Left renal pelvis (tissue), 4 donors: ENCODE results near the gene RUFY3. TPM values are rescaled to one million over a fixed set of nuclear protein-coding genes. Genes with fewer than 3 reads are reported as not detected.
"Not testable (repeated sequence)": the region's sequence is repeated elsewhere in the genome, so short reads cannot be mapped to it uniquely, and the experiment has no call there.

Experiments
- DNase-seq, 4 donors: peaks; one replicate each; pipeline ENCODE4 v3.0.0-alpha.2; 2013; ENCODE audit warnings: low read depth in 4 of 4, low spot score in 3 of 4
- polyA plus RNA-seq, 4 donors: library from polyadenylated mRNA; unstranded; fragments of 120-200 nt; gene quantifications; one replicate each; pipeline ENCODE4 v1.2.1, GENCODE V29; 2013; ENCODE audit not compliant: insufficient read length in 4 of 4

The RUFY3 gene
- polyA plus RNA-seq, 4 donors = 71.1 to 180 (median 99.9) TPM

DNA sequence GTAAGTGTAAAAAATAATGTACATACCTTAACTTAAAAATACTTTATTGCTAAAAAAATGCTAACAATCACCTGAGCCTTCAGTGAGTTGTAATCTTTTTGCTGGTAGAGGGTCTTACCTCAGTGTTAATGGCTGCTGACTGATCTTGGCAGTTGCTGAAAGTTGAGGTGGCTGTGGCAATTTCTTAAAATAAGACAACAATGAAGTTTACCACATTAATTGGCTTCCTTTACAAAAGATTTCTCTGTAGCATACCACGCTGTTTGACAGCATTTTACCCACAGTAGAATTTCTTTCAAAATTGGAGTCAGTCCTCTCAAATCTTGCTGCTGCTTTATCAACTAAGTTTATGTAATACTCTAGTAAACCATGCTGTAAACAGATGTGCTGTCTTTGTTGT lies 47.6 kb downstream of the RUFY3 start:
- not testable (repeated sequence) for DNase-seq

DNA sequence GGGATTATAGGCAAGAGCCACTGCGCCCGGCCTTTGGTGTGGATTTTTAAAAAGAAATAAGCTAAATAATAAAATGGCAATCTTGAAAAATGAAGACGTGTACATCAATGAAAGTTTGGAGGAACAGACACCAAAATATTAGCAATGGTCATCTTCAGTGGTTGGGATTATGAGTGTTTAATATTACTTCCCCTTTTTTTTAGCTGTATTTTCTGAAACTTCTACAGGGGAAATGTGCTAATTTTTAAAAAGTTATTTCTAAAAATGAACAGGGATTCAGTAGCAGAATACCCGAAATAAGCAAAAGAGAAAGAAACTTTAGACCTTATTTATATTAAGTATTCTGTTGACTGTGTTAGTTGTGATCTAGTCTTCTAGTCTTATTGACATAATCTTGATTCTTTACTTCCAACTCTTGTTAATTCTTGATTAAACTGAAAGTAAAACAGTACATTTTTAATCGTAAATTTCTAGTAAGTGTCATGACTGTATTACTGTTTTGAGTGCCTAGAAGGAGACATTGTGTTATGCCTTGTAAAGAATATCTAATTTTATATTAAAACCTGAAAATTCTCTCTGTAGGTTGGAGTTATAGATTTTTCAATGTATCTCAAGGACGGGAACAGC lies 51.3 kb downstream of the RUFY3 start:
- no peak for DNase-seq

DNA sequence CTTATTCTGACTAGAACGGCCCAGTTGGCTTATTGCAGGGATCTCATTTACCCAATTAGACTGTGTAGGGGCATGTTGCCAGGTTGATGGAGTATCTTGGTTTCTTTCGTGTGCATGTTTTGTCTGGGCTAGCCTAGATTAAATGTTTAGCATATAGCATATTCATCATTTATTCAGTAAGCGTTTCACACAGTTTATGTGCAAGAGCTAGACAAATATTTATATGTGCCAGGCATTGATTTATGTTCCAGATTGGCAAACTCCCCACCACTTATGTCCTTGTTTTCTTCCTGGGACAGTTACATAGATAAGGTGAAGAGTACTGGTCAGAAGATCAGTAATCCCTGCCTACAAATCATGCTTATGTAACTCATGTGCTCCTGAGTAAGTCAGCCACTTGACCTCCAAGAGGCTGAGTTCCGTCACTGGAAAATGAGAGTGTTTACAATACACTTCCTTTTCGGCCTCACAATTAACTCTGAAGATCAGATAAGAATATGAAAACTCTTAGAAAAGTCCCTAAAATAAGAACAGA lies 57.2 kb downstream of the RUFY3 start:
- DNase-seq = peak in 2 of 4 donors; percentile 6 to 22

DNA sequence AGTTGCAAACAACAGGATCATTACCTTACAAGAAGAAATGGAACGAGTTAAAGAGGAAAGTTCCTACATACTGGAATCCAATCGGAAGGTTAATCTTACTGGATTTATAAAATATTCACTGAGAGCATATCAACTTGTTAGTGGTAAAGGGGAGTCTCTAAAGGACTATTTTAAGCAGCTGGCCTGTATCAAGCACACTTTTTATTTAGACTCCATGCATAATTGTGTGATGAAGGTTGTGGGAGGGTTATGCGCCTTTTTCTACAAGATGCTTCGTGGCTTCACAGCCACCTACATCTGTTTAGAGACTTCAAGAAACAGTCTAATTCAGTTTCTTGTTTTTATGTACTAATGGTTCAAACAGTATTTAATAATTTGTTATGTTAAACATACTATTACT lies 61.3 kb downstream of the RUFY3 start:
- DNase-seq = no peak

DNA sequence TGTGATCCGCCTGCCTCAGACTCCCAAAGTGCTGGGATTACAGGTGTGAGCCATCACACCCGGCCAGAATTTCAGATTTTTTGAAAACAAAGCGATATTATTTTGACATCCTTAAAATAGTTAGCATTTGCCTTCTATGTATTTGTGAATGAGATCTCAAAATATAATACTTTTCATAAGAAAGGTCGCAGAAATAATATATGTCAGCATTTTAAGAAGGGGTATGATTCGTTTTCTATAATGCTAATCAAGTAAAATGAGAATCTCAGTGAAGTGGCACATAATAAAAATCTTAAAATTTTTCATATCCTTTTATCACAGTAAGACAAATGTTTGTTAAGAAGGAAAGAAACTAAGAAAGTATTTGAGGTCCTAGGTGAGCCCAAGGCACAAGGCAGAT lies 65.7 kb downstream of the RUFY3 start:
- no peak for DNase-seq

DNA sequence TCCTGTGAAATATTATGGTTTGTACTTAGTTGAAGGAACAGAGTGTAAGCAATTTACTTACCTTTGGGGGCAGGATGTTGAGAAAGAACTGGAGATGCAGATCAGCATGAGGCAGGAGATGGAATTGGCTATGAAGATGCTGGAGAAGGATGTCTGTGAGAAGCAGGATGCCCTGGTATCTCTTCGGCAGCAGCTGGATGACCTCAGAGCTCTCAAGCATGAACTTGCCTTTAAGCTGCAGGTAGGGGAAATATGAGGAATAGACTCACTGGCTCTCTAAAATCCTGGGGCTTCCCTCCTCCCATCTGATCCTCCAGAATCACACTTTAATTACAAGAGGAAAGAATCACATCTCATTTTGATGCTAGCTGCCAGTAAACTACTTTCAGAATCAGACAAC lies 67.0 kb downstream of the RUFY3 start:
- DNase-seq = no peak

DNA sequence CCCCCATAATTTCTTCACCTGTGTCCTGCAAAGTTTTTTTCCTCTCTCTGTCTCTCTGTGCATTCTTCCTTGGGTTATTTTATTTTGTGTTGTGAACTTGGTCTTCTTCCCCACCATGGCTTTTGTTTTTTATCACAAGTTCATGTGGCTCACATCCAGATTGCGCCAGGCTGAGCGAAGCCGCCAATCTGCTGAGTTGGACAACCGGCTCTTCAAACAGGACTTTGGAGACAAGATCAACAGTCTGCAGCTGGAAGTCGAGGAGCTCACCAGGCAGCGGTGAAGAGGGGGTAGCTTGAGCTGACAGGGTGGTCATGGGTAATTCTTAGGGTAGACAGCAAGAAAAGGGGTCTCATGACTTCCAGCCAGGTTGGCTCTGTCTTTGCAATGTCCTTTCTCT lies 71.9 kb downstream of the RUFY3 start:
- no peak for DNase-seq

DNA sequence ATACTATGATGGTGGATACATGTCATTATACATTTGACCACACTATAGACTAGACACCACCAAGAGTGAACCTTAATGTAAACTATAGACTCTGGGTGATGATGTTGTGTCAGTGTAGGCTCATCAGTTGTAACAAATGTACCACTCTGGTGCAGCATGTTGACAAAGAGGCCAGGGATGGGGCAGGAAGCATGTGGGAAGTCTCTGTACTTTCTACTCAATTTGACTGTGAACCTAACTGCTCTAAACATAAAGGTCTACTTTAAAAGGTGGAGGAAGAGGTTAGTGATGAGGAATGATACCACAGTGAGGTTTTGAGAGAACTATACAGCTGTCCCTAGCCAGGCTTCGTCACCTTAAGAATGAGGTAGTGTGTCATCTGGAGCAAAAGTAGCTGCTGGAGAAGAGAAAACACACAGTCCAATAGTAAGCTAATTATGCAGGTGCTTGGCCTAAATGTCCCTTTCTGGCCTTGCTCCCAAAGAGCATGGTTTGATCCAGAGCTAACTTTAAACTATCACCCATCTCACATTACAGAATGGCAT lies 79.6 kb downstream of the RUFY3 start:
- DNase-seq = no peak

DNA sequence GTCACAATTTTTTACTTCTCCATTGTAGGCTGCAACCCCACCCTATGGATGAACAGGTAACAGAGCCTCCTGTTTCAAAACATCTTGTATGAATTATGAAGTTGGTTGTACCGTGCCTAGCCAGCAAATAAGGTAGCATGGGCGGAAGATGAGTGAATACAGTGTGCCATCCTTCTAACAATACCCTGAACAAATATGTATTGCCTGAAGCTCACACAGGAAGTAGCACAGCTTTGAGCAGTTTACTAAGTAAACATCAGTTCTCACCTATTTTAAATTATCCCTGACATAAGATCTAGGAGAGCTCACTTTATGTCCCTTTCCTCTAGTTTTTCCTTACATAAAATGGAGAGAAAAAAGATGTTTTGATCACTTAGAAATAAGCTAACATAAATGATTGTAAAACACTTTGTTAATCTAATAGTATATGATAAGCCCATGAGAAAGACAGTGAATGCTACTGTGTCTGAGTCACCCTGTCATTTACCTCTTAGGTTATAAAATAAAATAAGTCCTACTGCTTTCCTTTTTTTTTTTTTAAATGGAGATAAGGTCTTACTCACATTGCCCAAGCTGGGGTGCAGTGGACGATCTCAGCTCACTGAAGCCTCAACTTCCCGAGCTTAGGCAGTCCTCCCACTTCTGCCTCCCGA lies 81.3 kb downstream of the RUFY3 start:
- no peak for DNase-seq

DNA sequence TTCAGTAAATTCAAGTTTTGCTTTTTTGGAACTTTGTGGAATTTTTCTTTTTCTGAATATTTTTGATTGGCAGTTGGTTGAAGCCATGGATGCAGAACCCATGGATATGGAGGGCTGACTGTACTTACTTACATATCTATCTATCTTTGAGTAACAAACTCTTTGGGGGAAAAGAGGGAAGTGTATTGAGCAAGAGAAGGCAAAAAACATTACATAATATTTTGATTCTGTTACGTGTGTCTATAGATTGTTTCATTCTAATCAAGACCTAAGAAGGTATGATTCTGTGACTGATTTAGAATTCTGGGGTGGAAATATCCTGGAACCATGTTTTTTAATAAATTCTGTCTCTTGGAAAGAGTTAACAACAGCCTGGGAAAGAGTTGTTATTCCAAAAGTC lies 86.4 kb downstream of the RUFY3 start:
- DNase-seq = no peak

DNA sequence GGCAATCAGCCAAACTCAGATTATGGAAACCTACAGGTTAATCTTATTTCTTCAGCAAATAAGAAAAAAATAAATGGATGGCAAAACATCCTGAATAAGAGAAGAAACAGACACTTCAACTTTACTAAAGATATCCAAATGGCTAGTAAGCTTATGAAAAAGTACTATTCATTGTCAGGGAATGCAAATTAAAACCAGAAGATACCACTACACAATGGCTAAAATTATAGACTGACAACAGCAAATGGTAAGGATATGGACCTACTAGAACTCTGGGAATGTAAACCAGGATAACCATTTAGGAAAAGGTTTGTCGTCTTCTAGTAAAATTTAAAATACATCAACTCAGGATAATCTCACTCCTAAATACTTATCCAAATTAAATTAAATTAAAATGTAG lies 93.6 kb downstream of the RUFY3 start:
- DNase-seq = no peak

DNA sequence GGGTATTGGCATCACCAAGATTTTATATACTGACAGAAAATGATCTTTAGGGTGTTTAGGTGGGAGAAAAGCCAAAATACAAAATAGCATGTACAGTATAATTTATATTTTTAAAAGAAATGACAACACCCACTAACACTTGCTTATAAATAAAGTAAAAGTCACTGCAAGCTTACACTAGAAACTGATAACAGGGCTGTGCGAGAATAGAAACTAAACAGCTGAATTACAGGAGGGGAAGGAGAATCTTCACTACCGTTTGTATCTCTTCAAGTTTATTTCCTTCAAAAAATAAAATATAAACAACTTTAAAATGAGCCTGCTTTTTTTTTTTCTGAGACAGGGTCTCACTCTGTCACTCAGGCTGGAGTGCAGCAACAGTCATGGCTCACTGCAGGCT lies 95.1 kb downstream of the RUFY3 start:
- no peak for DNase-seq

DNA sequence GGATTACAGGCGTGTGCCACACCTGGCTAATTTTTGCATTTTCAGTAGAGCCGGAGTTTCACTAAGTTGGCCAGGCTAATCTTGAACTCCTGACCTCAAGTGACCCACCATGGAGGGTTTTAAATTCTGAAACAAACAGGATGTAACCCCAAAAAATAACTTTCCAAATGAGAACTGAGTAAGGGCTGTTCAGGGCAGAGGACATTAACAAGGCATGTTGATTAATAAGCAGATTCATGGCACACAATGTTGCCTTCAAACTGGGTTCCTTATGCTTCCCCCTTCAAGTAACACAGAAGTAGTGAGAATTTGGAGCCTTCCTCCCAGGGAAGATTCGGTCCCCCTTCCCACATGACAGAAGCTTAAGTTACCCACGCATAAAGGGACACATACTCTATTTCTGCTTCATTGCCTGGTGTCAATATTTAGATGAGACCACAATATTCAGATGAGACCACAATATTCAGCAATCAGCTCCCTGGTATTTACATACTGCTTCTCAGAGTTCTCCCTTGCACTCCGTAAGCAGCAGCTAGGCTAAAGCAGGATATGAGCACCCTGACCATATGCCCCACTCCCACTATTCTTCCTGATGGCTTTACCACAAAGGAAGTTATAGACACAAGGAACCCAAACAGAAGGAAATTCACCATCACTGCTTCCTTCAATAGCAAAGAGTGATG lies 96.5 kb downstream of the RUFY3 start:
- no peak for DNase-seq

DNA sequence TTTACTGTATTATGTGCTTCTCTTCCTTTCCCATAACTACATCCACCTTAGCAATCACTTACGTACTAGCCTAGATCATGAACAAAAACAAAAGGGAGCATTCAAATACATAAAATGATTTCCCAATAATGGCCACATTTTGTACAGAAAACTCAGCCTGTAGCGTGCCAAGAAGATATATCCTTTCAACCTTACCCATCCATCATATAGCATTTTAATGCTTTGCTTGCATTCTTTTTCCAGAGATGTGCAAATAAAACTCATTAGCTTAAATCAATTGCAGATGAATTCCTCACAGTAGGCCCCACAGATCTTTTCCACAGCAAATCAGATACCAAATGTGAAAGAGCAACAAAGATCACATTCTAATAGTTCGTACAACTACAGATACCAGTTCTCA lies 97.2 kb downstream of the RUFY3 start:
- DNase-seq = no peak

DNA sequence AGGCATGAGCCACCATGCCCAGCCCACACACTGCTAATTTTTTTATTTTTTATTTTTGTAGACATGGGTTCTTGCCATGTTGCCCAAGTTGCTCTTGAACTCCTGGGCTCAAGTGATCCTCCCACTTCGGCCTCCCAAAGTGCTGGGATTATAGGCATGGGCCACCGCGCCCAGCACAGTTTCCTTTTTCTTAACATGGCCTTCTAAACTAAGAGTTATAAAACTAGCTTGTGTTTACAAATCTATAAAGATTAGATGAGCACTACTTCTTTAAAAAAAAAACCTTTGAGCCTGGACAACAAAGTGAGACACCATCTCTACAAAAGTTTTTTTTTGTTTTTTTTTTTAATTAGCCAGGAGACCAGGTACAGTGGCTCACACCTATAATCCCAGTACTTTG lies 107.3 kb downstream of the RUFY3 start:
- no peak for DNase-seq

DNA sequence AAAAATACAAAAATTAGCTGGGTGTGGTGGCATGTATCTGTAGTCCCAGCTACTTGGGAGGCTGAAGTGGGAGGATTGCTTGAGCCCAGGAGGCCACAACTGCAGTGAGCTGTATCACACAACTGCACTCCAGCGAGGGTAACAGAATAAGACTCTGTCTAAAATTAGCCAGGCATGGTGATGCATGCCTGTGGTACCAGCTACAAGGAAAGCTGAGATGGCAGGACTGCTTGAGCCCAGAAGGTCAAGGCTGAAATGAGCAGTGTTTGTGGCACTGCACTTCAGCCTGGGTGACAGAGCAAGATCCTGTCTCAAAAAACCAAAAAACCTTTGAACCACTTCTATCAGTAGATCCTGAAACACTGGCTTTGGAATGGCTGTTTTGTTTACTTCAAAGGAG lies 107.7 kb downstream of the RUFY3 start:
- no peak for DNase-seq

DNA sequence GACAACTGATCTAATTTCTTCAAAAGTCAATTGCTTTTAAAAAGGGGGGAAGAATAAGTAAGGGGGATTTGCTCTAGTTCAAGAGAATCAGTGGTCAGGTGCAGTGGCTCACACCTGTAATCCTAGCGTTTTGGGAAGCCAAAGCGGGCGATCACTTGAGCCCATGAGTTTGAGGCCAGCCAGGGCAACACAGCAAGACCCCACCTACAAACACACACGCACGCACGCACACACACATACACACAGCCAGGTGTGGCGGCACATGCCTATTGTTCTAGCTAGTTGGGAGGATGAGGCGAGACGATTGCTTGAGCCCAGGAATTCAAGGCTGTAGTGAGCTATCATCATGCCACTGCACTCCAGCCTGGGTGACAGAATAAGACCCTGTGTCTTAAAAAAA lies 108.3 kb downstream of the RUFY3 start:
- DNase-seq = no peak

DNA sequence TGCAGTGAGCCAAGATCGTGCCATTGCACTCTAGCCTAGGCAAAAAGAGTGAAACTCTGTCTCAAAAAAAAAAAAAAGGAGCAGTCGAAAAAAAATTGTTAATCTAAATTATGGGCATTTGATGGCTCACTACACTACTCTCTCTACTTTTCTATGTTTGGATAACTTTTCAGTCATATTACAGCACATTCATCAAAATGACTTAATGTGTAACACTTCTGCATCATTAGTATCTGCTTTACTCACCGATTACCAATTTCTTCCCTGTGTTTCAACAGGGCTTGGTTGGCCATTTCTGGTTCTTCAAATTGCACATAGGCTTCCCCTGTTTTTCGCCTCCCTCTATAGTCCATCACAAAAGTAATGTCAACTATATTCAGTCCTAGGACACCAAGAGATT lies 109.5 kb downstream of the RUFY3 start:
- DNase-seq = no peak

DNA sequence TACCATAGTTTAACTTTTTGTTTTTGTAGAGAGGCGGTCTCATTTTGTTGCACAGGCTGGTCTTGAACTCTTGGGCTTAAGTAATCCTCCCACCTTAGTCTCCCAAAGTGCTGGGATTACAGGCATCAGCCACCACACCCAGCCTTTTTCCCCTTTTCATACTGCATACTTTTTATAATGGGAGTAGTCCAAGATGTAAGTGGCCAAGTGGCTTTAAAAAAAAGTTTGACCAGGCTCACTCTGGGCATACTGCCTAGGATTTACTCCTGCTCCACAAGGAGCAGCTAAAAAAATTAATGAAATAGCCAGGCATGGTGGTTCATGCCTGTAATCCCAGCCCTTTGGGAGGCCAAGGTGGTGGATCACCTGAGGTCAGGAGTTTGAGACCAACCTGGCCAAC lies 111.9 kb downstream of the RUFY3 start:
- no peak for DNase-seq

DNA sequence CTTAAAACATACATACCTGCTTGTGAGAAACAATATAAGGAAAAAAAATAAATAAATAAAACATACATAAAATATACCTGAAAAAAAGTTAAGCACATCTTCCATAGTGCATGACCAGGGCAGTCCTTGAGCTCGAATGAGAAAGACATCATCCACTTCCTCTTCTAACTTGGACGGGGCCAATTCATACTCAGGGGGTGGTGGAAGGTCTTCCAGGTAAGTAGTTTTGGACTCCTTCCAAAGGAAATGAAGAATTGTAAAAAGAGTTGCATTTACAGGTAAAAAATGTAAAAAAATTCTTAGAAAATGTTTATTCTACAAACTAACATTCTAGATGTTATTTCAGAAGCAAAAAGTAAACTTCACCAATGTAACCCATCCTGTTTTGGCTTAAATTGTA lies 114.3 kb downstream of the RUFY3 start:
- DNase-seq = no peak

DNA sequence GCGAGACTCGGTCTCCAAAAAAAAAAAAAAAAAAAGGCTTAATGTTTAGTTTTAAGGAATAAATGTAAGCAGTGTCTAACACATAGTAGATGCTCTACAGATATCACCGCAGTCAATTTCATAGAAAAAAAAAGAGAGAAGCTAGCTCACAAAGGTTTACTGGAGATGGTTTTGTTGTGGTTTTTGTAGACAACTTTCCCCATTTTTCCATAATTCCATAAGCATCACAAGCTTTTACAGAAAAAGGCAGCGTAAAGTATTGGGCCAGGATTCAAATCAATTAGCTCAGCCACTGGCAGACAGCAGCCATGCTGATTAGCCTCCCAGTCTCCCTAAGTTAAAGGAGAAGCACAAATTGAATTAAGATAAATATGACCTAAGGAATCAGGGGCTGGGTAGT lies 116.4 kb downstream of the RUFY3 start:
- DNase-seq = peak in 1 of 4 donors; percentile 5
